GM21825 (cell line): ENCODE results near the gene FOXL3.

Experiments used
- ATAC-seq: cut with Tn5 transposase; IDR thresholded peaks from one replicate; pipeline ENCODE4 v1.9.1; 2021; ENCODE audit warnings: mild to moderate bottlenecking, moderate library complexity; ENCODE audit not compliant: unreplicated experiment

FOXL3 gene

DNA sequence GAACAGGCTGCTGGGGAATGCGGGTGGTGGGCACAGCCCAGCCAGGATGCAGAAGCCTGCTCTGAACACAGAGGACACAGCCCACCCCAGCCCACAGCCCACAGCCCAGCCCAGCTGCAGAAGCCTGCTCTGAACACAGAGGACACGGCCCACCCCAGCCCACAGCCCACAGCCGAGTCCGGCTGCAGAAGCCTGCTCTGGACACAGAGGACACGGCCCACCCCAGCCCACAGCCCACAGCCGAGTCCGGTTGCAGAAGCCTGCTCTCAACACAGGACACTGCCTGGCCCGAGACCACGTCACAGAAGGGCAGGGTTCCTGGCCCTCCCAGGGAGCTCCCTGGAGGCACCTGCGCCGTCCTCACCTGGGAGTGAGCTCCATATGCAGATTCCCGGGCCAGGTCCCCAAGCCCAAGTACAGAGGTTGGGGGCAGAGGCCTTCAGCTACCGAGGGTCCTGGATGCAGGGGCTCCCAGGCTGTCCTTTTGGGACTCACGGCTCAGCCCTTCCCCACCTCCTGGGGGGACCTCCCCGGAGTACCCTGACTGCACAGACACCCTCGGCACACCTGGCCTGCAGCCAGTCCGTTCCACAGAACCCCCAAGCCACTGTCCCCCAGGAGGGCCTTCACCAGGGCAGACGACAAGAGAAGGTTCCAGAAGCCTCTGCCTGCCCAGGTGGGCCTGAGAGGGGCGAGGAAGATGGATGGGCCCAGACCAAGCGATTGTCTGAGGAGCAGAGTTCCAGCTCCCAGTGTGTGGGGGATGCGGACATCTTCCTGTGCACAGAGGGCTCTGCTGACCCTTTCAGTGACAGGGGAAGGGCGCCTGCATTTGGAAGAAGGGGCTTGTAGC is 23.7 kb upstream of the FOXL3 start:
- ATAC-seq, result no peak

DNA sequence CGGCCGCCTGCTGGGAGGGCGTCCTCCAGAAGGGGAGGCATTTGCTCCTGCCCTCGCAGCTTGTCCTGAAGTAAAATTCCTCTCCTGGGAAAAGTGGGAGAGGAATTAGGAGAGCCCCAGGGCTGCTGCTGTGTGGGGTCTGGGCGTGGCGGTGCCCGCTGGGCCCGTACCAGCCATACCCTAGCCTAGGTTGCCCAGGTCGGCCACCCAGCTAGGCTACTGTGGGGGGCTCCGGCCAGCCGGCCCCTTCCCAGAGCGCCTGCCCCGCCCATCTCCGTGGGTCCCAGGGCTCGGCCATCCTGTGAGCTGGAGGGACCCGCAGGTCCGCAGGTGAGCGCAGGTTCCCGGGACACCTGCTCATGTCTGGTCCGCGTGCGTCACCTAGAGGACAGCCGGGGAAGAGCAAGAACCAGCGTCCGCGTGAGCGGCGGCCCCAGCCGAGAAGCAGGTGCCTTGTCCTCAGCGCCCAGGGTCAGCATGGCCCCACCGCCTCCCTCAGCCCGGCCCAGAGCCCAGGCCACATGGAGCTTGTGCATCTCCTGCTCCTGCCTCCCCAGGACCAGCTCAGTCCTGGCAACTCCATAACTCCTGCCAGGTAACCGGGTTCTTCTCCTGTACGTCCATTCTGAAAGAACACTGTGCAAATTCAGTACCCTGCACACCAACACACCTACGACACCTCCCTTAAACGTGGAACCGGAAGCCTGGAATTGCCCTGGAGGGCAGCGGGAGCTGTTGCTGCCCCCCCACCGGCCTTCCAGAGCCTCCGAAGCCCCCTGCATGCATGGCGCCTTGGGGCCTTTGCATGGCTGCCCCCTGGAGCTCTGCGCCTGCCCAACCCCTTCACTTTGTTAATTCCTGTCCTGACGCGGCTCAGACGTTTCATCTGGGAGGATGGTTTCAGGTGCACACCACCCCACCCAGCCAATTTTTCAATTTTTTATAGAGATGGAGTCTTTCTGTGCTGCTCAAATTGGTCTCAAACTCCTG is 22.8 kb upstream of the FOXL3 start:
- no peak for ATAC-seq

GRCh38 chr7:268991-269390 is 21.0 kb upstream of the FOXL3 start:
- no peak for ATAC-seq

DNA sequence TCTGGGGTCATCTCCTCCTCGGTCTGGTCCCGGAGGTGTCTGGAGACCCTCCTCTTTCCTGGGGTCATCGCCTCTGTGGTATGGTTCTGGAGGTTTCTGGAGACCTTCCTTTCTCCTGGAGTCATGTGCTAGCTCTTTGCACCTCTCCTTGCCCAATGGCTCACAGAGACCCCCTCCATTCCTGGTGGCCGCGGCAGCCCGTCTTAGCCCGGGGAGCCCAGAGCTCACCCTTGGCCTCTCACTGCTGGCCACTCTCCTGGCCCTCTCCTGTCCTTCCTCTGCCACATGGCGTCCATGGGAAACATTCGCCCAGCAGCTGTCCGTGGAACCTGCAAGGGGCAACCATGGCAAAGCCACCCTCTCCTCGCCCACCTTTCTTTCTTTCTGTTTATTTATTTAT is 20.2 kb upstream of the FOXL3 start:
- ATAC-seq, result no peak

- ATAC-seq, result no peak
Observed at GRCh38 chr7:270351-270983, 19.5 kb upstream of the FOXL3 start.

DNA sequence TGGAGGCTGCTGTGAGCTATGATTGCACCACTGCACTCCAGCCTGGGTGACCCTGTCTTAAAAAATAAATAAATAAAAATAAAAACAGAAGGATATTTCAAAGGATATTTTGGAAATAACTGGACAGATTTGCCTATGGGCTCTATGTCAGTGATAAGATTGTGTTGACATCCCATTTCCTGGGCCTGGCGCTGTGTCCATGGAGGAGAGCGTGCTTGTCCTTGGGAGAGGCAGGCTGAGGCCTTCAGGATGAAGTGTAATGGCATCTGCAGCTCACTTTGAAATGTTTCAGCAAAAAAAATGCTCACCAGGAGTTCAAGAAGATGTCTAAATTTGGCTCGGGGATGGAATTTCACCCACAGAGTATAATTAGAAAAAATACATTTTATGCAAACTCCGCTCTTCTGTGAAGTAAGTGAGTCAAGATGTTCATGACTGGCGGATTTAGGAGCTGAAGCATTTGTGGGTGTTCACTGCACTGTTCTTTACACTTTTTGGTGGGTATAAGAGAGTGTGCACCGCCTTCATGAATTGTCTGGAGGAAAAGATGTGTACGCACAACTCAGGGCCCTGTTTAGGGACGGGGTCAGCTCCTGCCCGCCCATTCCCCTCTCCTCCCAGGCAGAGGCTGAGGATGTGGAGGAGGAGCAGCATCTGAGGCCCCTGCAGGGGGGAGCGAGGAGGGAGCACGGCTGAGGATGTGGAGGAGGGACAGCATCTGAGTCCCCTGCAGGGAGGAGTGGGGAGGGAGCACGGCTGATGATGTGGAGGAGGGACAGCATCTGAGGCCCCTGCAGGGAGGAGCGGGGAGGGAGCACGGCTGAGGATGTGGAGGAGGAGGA is 18.5 kb upstream of the FOXL3 start:
- ATAC-seq, result no peak

- ATAC-seq, result no peak
Observed at GRCh38 chr7:272108-272615, 17.8 kb upstream of the FOXL3 start.

DNA sequence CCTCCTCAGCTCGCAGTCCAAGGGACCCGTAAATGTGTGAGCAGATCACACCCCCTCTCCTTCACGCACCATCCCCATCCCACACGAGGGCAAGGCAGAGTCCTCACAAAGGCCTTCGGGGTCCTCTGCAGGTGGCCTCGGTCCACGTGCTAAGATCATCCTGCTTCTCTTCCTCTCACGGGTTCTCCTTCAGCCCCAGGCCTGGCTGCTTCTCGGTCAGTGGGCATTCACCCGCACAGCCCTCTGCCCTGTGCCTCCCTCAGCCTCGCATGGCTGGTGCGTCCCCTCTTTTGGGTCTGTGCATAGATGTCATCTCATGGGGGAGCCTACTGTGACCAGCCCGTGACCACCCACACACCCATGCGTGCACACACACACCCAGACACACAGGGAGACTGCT is 17.3 kb upstream of the FOXL3 start:
- ATAC-seq, result no peak

GRCh38 chr7:273327-273726 is 16.6 kb upstream of the FOXL3 start:
- no peak for ATAC-seq

DNA sequence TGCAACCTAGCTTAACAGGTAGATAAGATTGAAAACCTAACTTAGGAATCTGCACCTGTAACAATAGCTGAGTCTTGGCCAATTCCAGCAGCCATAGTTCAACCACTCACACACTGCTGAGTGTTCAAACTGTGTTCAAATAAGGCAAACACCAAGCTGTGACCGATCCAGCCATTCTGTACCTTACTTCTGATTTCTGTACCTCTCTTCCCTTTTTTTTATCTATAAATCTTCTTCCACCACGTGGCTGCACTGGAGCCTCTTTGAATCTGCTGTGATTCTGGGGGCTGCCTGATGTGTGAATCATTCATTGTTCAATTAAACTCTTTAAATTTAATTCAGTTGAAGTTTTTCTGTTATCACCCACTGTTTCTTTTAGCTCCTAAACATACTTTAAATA is 15.7 kb upstream of the FOXL3 start:
- ATAC-seq, result no peak

GRCh38 chr7:276230-276835 is 13.6 kb upstream of the FOXL3 start:
- ATAC-seq, result no peak

DNA sequence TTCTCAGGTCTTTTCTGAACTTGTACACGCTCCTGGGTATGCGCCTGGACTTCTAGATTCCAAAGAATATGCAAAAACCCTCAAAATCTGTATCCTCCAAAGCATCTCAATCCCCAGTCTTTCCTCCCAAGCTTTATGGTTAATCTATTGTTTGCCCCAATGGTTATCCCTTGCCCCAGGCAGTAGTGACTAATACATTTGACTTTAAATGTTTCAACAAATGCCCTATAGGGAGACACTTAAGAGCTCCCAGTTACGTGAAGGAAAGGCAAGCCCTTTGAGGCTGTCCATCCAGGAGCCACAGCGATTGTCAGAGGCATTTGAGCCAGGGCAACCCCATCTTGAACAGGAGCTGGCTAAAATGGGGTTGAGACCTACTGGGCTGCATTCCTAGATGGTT is 12.7 kb upstream of the FOXL3 start:
- ATAC-seq, result no peak

GRCh38 chr7:278081-278480 is 11.9 kb upstream of the FOXL3 start:
- ATAC-seq, result no peak

DNA sequence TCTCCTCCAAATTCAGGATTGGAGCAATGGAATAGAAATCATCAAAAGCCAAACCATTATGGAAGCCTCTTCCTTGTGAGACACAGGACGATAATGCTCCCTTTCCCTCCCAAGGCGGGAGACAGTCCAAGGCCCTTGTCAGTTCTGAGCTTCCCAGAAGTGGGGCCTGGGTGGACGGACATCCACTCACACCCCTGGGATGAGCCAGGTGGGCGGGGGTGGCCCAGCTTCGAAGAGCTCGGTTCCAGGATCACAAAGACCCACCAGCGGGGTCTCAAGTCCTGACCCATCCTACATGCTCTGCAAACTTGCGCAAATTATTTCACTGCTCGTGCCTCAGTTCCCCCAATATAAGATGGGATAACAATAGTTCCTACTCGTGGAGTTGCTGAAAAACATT is 10.1 kb upstream of the FOXL3 start:
- ATAC-seq, result no peak

DNA sequence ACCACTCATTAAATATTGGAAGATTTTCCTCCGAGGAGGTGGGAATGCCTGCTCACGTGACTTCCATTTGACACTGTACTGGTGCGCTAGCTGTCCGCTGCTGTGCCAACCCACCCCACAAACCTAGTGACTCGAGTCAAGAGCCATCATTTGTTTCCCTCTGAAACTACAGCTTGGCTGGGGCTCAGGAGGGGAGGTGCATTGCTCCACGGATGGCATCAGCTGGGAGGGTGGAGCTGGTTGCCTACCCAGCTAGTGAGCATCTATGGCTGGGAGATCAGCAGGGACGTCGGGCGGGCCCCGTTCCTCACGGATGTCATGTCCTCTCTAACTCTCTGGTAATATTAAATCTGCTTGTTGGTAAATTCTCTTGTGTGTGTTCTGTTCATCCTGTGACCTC is 9.5 kb upstream of the FOXL3 start:
- no peak for ATAC-seq

- ATAC-seq, result no peak
Observed at GRCh38 chr7:281637-282036, 8.3 kb upstream of the FOXL3 start.

GRCh38 chr7:282621-283020 is 7.3 kb upstream of the FOXL3 start:
- no peak for ATAC-seq

GRCh38 chr7:284762-285722 is 4.9 kb upstream of the FOXL3 start:
- no peak for ATAC-seq

DNA sequence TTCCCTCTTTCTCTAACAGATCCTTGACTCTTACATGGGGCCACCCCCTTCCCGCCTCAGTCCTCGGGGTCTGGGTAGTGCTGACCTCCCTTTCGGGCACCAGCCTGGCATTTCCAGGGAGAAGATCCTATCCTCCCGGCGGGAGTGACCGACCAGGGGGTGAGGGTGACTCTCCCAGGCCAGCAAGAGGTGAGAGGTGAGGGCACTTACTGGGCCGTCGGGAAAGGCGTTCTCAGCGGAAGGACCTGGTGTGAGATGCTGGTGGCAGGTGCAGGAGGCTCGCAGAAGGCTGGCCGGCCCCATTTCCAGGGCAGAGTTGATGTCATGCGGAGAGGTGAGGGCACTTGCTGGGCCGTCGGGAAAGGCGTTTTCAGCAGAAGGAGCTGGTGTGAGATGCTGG is 4.2 kb upstream of the FOXL3 start:
- no peak for ATAC-seq
